ENCODE data around the gene KCNK4.

GRCh38 chr11:64247729-64248531 lies 43.2 kb upstream of the KCNK4 start:
- TF ChIP-seq POLR2A (IDR thresholded peaks at IDR 0.05) (no peak), POLR2AphosphoS5 (IDR thresholded peaks at IDR 0.05) (no peak)
- TF ChIP-seq, protein P1, sequence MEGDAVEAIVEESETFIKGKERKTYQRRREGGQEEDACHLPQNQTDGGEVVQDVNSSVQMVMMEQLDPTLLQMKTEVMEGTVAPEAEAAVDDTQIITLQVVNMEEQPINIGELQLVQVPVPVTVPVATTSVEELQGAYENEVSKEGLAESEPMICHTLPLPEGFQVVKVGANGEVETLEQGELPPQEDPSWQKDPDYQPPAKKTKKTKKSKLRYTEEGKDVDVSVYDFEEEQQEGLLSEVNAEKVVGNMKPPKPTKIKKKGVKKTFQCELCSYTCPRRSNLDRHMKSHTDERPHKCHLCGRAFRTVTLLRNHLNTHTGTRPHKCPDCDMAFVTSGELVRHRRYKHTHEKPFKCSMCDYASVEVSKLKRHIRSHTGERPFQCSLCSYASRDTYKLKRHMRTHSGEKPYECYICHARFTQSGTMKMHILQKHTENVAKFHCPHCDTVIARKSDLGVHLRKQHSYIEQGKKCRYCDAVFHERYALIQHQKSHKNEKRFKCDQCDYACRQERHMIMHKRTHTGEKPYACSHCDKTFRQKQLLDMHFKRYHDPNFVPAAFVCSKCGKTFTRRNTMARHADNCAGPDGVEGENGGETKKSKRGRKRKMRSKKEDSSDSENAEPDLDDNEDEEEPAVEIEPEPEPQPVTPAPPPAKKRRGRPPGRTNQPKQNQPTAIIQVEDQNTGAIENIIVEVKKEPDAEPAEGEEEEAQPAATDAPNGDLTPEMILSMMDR (IDR thresholded peaks at IDR 0.05), result no peak
